IPS-20b (cell line): ENCODE data around the gene ANKLE1.

Experiments
- H3K27ac ChIP-seq: one replicate; pipeline ENCODE4 v1.5.1; 2013; ENCODE audit warnings: low read length
- H3K27me3 ChIP-seq: 2 replicates; pipeline ENCODE4 v1.6.1; 2013; ENCODE audit warnings: mild to moderate bottlenecking, low read length, inconsistent platforms; ENCODE audit not compliant: insufficient read depth
- H3K36me3 ChIP-seq: 2 replicates; pipeline ENCODE4 v1.6.1; 2013; ENCODE audit warnings: low read depth, mild to moderate bottlenecking, inconsistent platforms, low read length, moderate library complexity; ENCODE audit not compliant: insufficient read depth
- H3K4me1 ChIP-seq: 2 replicates; pipeline ENCODE4 v1.6.1; 2013; ENCODE audit warnings: mild to moderate bottlenecking, control low read depth, inconsistent platforms, low read length, moderate library complexity; ENCODE audit not compliant: insufficient read depth
- H3K4me3 ChIP-seq: 2 replicates; pipeline ENCODE4 v1.5.1; 2013; ENCODE audit warnings: mild to moderate bottlenecking, low read length, inconsistent platforms
- H3K9ac ChIP-seq: 2 replicates; pipeline ENCODE4 v1.6.1; 2013; ENCODE audit warnings: low read depth, mild to moderate bottlenecking, inconsistent platforms, low read length, moderate library complexity
- H3K9me3 ChIP-seq: 2 replicates; pipeline ENCODE4 v1.6.1; 2013; ENCODE audit warnings: mild to moderate bottlenecking, low read depth, low read length, inconsistent platforms; ENCODE audit not compliant: insufficient read depth

Gene ANKLE1

DNA sequence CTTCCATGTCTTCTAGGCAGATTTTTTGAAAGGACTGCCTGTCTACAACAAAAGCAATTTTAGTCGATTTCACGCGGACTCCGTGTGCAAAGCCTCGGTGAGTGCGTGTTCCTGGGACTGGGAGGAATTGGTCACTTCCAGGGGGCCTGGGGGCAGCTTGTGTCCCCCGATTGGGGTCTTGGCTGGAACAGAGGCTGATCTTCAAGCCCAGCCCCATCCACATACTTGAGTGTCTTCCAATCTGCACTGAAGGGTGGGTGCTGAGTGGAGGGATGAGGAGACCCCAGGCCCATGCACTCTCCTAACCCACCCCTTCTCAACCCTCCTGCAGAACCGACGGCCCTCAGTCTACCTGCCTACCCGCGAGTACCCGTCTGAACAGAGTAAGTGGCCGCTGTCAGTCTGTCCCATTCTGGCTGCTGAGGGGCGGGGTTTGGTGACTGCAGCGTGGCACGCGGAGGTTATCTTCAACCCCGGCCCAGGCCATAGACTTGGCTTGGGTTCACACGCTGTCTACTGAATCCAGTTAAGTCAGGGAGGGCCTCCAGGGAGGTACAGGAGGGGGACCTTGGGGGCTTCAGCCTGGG lies 32.4 kb downstream of the ANKLE1 start:
- H3K9ac ChIP-seq, result no peak overlapping the region
- H3K27ac ChIP-seq, result no peak overlapping the region
- no peaks in the 10 kb centered on the region for H3K9me3 ChIP-seq
- no peak overlapping the region for H3K4me3 ChIP-seq
- H3K27me3 ChIP-seq, result no peaks in the 10 kb centered on the region
- H3K36me3 ChIP-seq, result peaks cover 36% of the 10 kb centered on the region
- 0 out of 2 replicates have a peak, but pooled peaks cover 2% of the 10 kb centered on the region for H3K4me1 ChIP-seq

DNA sequence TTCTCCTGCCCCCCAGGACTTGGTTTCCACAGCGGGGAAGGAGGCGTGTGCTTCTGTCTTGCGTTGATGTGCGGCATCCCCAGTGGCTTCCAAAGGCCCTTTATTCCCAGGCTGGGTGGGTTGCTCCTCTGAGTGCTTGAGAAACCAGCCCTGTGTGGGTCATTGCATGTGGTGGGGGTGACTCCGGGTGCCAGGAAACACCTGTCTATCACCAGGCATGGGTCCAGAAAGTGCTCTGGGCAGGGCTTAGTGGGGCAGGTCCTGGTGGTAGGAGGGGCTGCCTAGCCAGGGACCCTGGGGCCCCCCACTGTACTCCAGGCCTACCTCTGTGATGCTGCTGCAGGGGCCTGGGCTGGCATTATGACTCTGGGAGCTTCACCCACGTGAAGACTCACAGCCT lies 37.3 kb downstream of the ANKLE1 start:
- H3K9me3 ChIP-seq, result no peaks in the 10 kb centered on the region
- no peak overlapping the region for H3K27ac ChIP-seq

DNA sequence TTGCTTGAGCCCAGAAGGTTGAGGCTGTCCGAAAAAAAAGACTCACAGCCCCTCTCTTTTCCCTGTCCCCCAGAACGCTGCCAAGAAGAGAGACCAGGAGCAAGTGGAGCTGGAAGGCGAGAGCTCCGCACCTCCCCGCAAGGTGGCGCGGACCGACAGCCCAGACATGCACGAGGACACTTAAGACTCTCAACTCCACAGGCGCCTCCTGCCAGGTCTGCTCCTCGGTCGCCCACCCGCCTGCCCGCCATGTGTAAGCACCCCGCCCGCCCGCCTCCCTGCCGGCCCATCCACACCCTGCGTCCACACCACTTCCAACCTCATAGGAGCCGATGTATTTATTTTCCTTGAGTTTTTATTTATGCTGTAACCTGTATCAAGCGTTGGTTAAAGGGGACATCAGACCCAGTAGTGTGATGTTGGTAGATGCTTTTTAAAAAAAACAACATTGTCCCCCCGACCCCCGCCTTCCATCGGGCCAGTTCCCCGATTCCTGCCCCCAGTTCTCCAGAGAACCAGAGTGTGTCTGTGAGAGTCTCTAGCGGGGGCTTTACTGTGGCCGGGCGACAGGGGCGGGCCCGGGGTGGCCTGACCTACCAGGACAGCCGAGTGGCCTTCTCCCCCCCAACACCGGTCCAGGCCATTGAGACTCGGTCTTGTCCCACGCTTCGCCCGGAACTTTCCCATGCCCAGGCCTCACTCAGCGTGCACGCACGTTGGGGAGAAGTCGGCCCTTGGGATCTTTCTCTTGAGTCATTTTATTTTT lies 38.0 kb downstream of the ANKLE1 start:
- Histone ChIP-seq H3K36me3 (peaks cover 42% of the 10 kb centered on the region), H3K27ac (no peak overlapping the region), H3K9me3 (no peaks in the 10 kb centered on the region), H3K27me3 (no peaks in the 10 kb centered on the region), H3K4me1 (no peaks in the 10 kb centered on the region), H3K9ac (no peak overlapping the region), H3K4me3 (no peak overlapping the region)

More for the DNA sequence above, 37.3 kb downstream of the ANKLE1 start:
- Histone ChIP-seq H3K9ac (no peak overlapping the region), H3K27me3 (no peaks in the 10 kb centered on the region), H3K4me3 (no peak overlapping the region), H3K36me3 (peaks cover 49% of the 10 kb centered on the region), H3K4me1 (no peaks in the 10 kb centered on the region)

DNA sequence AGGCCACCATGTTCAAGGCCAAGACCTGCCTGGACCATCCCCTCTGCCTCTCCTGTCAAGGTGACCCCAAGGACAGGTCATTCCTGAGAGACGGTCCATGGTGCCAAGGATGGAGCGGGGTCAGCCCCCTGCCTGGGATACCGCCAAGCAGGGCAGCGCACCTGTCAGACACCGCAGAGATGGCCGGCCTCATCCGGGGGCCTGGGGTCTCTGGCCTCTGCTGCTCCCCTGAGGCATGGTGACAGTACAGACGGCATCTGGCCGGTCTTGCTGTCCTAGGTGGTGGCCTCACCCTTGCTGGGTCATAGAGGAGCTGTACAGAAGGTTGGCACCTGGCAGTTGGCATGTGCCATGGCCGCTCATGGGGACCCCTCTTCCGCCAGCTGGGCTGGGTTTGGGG lies 38.7 kb downstream of the ANKLE1 start:
- H3K36me3 ChIP-seq, result peaks cover 41% of the 10 kb centered on the region
- H3K27ac ChIP-seq, result no peak overlapping the region
- no peaks in the 10 kb centered on the region for H3K4me1 ChIP-seq
- no peak overlapping the region for H3K9ac ChIP-seq
- no peak overlapping the region for H3K4me3 ChIP-seq
- no peaks in the 10 kb centered on the region for H3K9me3 ChIP-seq
- no peaks in the 10 kb centered on the region for H3K27me3 ChIP-seq

DNA sequence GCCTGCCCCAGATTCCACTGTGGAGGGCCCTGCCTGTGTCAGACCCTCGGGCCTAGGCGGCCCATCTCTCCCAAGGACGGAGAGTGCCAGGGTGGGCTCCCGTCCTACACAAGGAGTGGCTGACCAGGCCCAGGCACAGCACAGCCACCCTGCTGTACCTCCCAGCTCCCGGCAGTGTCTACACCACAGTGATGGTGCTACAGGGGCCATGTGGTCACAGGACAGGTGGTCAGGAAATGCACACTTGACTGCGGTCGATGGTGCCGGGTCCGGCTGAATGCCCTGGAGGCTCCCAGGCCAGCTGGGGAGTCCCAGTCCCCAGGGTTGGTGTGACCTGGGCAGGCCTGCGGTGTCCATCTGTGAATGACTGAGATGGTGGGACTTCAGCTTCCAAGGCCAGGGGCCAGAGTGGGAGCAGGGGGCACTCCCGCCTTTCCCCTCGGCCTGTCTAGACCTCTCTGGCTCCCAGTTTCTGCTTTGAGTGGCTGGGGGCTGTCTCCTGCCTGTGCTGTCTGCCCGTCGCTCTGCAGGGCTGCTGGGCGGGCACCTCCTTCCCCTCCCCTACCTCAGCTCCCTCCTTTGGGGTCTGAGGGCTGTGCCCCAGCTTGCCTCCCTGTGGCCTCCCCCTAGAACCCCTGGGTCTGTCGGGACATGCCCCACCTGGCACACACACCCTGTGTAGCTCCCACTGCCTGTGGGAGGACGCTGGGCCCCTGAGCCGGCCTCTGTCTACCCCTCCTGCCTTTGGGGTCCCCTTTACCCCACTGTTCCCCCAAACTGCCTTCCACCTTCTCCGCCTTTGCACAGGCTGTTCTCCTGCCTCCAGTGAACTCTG lies 40.2 kb downstream of the ANKLE1 start:
- no peaks in the 10 kb centered on the region for H3K27me3 ChIP-seq
- H3K36me3 ChIP-seq, result peaks cover 40% of the 10 kb centered on the region
- H3K27ac ChIP-seq, result no peak overlapping the region
- H3K9me3 ChIP-seq, result no peaks in the 10 kb centered on the region
- H3K4me1 ChIP-seq, result no peaks in the 10 kb centered on the region
- H3K4me3 ChIP-seq, result no peak overlapping the region
- H3K9ac ChIP-seq, result no peak overlapping the region

DNA sequence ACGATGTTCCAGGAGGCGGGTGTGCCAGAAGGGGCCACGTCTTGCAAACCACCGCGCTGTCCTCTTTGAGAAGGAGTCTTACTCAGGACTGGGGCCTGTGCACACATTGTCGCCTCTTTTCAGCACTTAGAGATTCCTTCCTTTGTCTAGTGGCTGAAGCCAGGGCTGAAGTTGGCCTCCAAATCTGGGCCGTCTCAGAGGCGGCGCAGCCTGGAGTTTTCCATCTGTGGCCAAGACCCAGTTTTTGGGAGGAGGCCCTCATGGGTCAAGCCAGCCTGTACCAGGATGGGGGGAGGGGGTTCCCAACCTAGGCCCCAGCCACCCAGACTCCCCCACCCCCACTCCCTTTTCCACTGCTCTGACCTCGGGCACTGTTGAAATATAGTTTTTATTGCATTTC lies 41.2 kb downstream of the ANKLE1 start:
- Histone ChIP-seq H3K4me1 (no peaks in the 10 kb centered on the region), H3K27me3 (no peaks in the 10 kb centered on the region), H3K4me3 (no peak overlapping the region), H3K9ac (no peak overlapping the region), H3K9me3 (no peaks in the 10 kb centered on the region), H3K36me3 (peaks cover 43% of the 10 kb centered on the region), H3K27ac (no peak overlapping the region)

DNA sequence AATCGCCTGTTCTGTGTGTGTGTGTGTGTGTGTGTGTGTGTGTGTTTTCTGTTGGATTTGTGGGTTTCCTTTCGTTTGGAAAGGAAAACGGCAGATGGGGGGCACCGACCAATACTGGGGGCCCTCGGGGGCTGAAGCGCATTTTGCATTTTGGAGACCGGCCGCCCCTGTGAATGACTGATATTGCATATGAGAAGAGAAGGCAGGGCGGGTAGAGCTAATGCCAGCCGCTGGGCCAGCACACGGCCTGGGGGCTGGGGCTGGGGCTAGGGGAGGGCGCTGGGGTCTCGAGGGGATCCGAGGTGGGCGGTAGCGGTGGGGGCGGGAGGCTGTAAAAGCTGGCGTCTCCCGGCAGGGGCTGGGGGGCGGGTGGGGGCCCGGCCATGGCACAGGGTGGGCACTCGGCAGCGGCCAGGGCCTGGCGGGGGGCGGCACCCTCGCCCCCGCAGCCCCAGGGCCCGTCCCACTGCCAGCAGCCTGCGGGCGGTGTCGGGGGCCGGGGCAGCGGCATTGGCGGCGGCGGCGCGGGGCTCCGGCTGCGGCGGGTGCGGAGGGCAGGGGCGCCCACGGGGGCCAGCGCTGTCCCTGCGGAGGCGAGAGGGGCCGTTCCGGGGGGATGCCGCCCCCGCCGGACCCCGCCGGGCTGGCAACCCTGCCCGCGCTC lies 41.7 kb downstream of the ANKLE1 start:
- Histone ChIP-seq H3K9me3 (no peaks in the 10 kb centered on the region), H3K9ac (no peak overlapping the region), H3K4me1 (no peaks in the 10 kb centered on the region), H3K27ac (no peak overlapping the region), H3K4me3 (no peak overlapping the region), H3K36me3 (peaks cover 43% of the 10 kb centered on the region), H3K27me3 (no peaks in the 10 kb centered on the region)

DNA sequence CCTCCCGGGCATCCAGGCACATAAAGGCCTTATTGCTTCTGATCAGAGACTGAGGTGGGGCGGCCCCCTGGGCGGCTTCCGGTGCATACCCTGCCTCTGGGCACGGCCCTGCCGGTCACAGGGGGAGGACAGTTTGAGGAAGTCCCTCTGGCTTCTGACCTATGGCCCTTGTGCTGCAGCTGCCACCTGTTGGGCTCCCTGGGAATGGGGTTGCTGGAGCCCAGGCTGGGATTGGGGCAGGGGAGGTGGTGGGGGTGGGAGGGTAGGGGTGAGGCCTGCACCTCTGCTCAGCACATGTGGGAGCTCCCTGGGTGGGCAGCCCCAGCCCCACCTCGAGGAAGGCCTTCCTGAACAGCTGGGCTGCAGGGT lies 42.2 kb downstream of the ANKLE1 start:
- no peaks in the 10 kb centered on the region for H3K27me3 ChIP-seq
- H3K4me3 ChIP-seq, result no peak overlapping the region
- peaks cover 41% of the 10 kb centered on the region for H3K36me3 ChIP-seq
- no peaks in the 10 kb centered on the region for H3K9me3 ChIP-seq
- H3K27ac ChIP-seq, result no peak overlapping the region
- H3K4me1 ChIP-seq, result no peaks in the 10 kb centered on the region
- no peak overlapping the region for H3K9ac ChIP-seq

DNA sequence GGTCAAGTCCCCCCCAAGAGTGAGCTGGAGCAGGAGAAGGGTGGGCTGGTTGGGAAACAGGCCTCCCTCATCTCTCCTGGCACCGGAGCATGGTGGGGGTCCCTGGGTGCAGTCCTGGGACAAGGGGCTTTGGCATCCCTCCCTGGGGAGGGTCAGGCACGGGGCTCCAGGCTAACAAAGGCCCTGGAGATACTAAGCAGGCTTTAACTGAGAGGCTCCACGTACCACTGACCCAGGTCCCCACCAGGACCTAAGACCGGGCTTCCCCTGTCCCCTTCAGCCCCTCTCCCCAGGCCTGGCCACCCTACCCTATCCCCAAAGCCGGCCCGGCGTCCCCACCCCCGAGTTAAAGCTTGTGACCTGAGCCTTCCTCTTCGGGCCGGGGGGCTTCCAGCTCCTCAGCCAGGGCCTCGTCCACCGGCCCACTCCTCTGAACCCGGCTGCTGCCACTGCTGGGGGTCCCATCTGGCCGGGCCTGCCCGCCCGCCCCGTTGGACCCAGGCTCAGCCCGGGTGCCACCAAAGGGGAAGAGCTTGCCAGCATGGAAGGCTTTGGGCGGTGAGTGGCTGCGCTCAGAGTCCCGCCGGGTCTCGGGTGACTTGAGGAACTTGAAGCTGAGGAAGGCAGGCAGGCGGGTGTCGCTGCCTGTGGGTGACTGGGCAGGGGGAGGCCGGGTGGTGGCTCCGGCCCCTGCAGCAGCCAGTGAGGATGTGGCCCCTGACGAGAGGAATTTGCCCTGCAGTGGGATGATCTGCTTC lies 42.8 kb downstream of the ANKLE1 start:
- Histone ChIP-seq H3K36me3 (peaks cover 36% of the 10 kb centered on the region), H3K4me3 (no peak overlapping the region), H3K27ac (no peak overlapping the region), H3K27me3 (0 out of 2 replicates have a peak, but pooled peaks cover 4% of the 10 kb centered on the region), H3K9me3 (no peaks in the 10 kb centered on the region), H3K4me1 (no peaks in the 10 kb centered on the region), H3K9ac (no peak overlapping the region)

DNA sequence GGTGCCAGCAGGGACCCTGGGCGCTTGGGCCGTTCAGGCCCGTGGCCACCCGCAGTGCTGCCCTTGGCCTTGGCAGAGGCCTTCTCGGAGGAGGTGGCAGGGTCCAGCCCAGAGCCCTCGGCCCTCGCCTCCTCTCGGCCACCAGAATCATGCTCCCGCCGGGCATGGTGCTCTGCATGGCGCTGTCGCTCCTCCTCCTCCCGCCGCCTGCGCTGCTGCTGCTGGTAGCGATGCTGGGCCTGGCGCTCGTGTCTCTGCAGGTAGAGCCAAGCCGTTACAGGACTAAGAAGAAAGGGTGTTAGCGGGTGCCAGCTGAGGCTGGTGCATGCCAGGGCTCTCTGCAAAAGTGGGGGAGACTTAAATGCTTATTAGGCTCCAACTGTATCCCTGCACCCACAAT lies 43.4 kb downstream of the ANKLE1 start:
- Histone ChIP-seq H3K4me1 (no peaks in the 10 kb centered on the region), H3K9me3 (no peaks in the 10 kb centered on the region), H3K27me3 (peaks cover 5% of the 10 kb centered on the region; the same call in 1 of the 2 replicates), H3K4me3 (no peak overlapping the region), H3K9ac (no peak overlapping the region), H3K36me3 (peaks cover 30% of the 10 kb centered on the region), H3K27ac (no peak overlapping the region)
